Measurements from ENCODE around the gene WNT5B. TPM values are rescaled to one million over a fixed set of nuclear protein-coding genes. Genes with fewer than 3 reads are reported as not detected.

WNT5B gene
- total RNA-seq = 0.43 and 27.7 TPM in 2 replicates

DNA sequence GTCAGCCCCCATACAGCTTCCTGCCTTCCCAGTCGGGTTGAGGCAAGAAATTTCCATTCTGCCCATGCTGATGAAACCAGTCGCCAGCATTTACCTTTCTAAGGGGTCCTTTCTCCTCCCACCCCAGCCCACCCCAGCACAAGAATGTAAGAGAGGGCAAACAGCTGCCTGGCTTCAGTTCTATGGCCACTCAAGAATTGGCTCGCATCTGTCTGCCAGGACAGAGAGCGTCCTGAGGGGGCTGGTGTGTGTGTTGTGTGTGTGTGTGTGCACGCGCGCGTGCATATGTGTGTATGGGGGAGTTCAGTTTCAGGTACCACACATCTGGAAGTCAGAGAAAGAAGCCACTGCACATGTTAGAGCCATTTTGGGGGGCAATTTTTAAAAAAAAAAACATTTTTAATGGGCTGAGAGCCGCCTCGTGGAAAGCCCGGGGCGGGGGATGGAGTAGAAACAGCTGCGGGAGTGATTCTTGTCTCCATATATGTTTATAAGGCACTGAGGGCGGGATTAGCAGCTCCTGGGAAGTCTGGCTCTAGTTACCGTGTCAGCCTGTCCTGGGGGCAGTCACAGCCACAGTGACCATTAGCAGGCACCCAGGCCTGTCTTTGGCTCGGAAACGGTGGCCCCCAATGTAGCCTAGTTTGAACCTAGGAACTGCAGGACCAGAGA is at the start of gene WNT5B:
TSS of gene WNT5B (plus strand) at position 566 of the 672 bp plus-strand sequence. CDS start 2,124 bp downstream, outside the sequence.

DNA sequence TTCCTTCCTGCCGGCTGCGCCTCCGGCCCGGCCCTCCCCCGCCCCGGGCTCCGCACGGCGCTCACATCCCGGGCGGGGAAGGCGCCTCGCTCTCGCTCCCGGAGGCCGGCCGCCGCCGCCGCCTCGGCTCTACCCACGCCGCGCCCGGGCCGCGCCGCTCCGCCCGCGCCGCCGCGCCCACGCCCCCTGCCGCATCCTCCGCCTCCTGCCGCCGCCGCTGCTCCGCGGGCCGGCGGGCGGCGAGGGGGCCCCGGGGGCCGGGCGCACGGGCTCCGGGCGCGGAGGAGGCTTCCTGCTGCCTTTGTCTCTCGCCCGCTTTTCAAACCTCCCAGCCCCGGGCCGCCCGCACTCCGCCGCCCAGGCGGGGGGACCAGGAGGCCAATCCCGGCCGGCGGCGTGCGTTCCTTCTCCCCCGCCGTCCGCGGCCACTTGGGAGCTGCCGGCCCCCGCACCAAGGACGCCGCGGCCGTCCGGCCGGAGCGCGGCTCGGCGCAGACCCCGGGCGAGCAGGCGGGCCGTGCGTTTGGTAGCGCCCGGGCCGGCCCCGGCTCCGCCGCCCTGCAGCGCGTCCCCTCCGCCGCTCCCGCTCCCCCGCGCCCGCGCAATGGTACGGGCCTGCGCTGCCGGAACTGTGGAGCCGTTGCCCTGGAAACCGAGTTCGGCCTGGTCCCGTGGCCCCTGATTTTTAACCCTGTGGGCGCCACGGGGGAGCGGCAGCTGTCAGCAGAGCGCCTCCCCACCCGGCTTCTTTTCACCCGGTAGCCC is 34.6 kb upstream of the WNT5B start, which contains the start of gene FBXL14:
TSS of gene FBXL14 (minus strand) at position 321 of the 765 bp plus-strand sequence. CDS start 515 bp downstream, outside the sequence.

DNA sequence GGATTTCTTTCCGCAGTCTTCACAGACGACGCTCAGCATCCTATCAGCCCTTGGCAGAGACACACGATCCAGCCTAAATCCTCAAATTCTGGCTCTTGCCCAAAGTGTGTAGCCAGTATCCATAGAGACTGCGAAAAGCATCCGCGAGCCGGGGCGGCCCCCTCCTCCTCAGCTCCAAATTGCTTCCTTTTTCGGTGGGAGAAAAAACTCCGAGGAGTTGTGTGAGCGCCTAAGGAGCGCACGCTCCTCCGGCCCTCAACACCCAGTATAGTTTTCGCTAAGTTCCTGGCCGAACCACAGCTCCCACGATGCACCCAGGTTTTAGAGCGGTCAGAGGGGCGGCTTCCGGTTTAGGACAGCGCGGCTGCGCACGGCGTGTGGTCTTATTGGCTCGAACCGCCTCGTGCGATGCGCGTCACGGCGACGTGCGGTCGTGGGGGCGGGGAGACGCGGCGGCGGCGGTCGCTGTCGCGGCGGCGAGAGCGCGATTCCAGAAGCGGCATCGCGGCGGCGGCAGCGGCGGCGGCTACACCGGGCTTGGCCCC is 61.6 kb downstream of the WNT5B start, which contains the start of gene ADIPOR2:
TSS of gene ADIPOR2 (plus strand) at position 493 of the 545 bp plus-strand sequence. CDS start 63,274 bp downstream, outside the sequence.

Other genes with a start within 250 kb of the WNT5B start
- gene FBXL14, start 34.6 kb upstream of the WNT5B start, total RNA-seq = 10.9 and 14.7 TPM in 2 replicates
- gene ADIPOR2, start 61.8 kb downstream of the WNT5B start, total RNA-seq = 29.2 and 39.4 TPM in 2 replicates
- not detected in 2 replicates for gene LRTM2, start 191.3 kb downstream of the WNT5B start, total RNA-seq

Data from tracheal epithelial cell (primary cell).